Measurements from ENCODE around the gene CMTM6.
A peak's percentile ranks its signal among the peaks of the same experiment; 100 is the strongest.
"Not testable (repeated sequence)": the region's sequence is repeated elsewhere in the genome, so short reads cannot be mapped to it uniquely, and the experiment has no call there.

Gene CMTM6

GRCh38 chr3:32474201-32474600 is 28.5 kb downstream of the CMTM6 start:
- TF ChIP-seq CTCF (conservative IDR thresholded peaks at IDR 0.05) (no peak), ZFX (IDR thresholded peaks at IDR 0.05) (no peak)
- no peak overlapping the region for H3K27ac ChIP-seq

- not testable (repeated sequence) for H3K27ac ChIP-seq
These were observed 30.5 kb downstream of the CMTM6 start for GRCh38 chr3:32472151-32472550.

- H3K27ac ChIP-seq: no peak overlapping the region
- TF ChIP-seq ZFX (IDR thresholded peaks at IDR 0.05) (no peak), CTCF (conservative IDR thresholded peaks at IDR 0.05) (no peak)
These were observed 31.4 kb downstream of the CMTM6 start for GRCh38 chr3:32471246-32471645.

GRCh38 chr3:32470362-32470761 is 32.3 kb downstream of the CMTM6 start:
- TF ChIP-seq ZFX (IDR thresholded peaks at IDR 0.05) (no peak), CTCF (conservative IDR thresholded peaks at IDR 0.05) (no peak)
- no peak overlapping the region for H3K27ac ChIP-seq

- TF ChIP-seq ZFX (IDR thresholded peaks at IDR 0.05) (no peak), CTCF (conservative IDR thresholded peaks at IDR 0.05) (no peak)
- no peak overlapping the region for H3K27ac ChIP-seq
These were observed 33.3 kb downstream of the CMTM6 start for GRCh38 chr3:32469151-32469874.

- peak; percentile 97 for TF ChIP-seq CTCF (conservative IDR thresholded peaks at IDR 0.05)
- TF ChIP-seq ZFX (IDR thresholded peaks at IDR 0.05): no peak
- H3K27ac ChIP-seq: no peak overlapping the region
These were observed 35.1 kb downstream of the CMTM6 start for GRCh38 chr3:32467333-32468070.

- not testable (repeated sequence) for H3K27ac ChIP-seq
These were observed 35.8 kb downstream of the CMTM6 start for GRCh38 chr3:32466808-32467207.

- H3K27ac ChIP-seq: not testable (repeated sequence)
These were observed 37.9 kb downstream of the CMTM6 start for GRCh38 chr3:32464726-32465125.

GRCh38 chr3:32463415-32463814 is 39.2 kb downstream of the CMTM6 start:
- not testable (repeated sequence) for H3K27ac ChIP-seq

GRCh38 chr3:32462191-32462986 is 40.3 kb downstream of the CMTM6 start:
- not testable (repeated sequence) for H3K27ac ChIP-seq

- not testable (repeated sequence) for H3K27ac ChIP-seq
These were observed 41.7 kb downstream of the CMTM6 start for GRCh38 chr3:32460817-32461496.
